GM23338 (cell line): Measurements from ENCODE around the gene ATP13A4.

Experiments used
- CREB1 ChIP-seq: fragments of 250-450 bp; sonication (Bioruptor Pico); IDR thresholded peaks from 2 replicates; pipeline ENCODE4 v1.5.0; 2020; ENCODE audit warnings: low read depth, mild to moderate bottlenecking, moderate library complexity
- CTCF ChIP-seq, 2 experiments: fragments of 200-600 bp in 1 of 2; sonication (generic) in 1 of 2; conservative IDR thresholded peaks; 2 replicates each; pipeline versions ENCODE4 v1.5.1 to v1.6.1; 2016 to 2017; ENCODE audit warnings: antibody characterized with exemption in 2 of 2, low read depth in 2 of 2, mild to moderate bottlenecking in 2 of 2, moderate library complexity in 1 of 2
- ETS1 ChIP-seq: IDR thresholded peaks from 2 replicates; pipeline ENCODE4 v1.6.1; 2016; ENCODE audit warnings: antibody characterized with exemption
- EZH2 ChIP-seq: fragments of 200-600 bp; sonication (generic); IDR thresholded peaks from one replicate; pipeline ENCODE4 v1.8.0; 2017; ENCODE audit warnings: antibody characterized with exemption, mild to moderate bottlenecking, low read depth; ENCODE audit not compliant: unreplicated experiment
- EZH2phosphoT487 ChIP-seq: fragments of 200-600 bp; sonication (generic); IDR thresholded peaks from one replicate; pipeline ENCODE4 v1.8.1; 2018; ENCODE audit warnings: antibody characterized with exemption; ENCODE audit not compliant: unreplicated experiment
- JUNB ChIP-seq: IDR thresholded peaks from one replicate; pipeline ENCODE4 v1.6.1; 2016; ENCODE audit warnings: antibody characterized with exemption; ENCODE audit not compliant: unreplicated experiment
- NANOG ChIP-seq: IDR thresholded peaks from 2 replicates; pipeline ENCODE4 v1.6.1; 2016; ENCODE audit warnings: antibody characterized with exemption, borderline replicate concordance
- POLR2AphosphoS5 ChIP-seq: IDR thresholded peaks from 2 replicates; pipeline ENCODE4 v1.6.1; 2016; ENCODE audit warnings: antibody characterized with exemption, low read depth
- REST ChIP-seq: IDR thresholded peaks from one replicate; pipeline ENCODE4 v1.6.1; 2018; ENCODE audit warnings: antibody characterized with exemption; ENCODE audit not compliant: unreplicated experiment
- STAT1 ChIP-seq: IDR thresholded peaks from one replicate; pipeline ENCODE4 v1.6.1; 2016; ENCODE audit warnings: antibody characterized with exemption; ENCODE audit not compliant: unreplicated experiment
- ZNF462 ChIP-seq: fragments of 250-450 bp; sonication (Bioruptor Pico); IDR thresholded peaks from 2 replicates; pipeline ENCODE4 v1.5.0; 2020; ENCODE audit warnings: mild to moderate bottlenecking, moderate library complexity

- no peak for TF ChIP-seq CTCF (conservative IDR thresholded peaks at IDR 0.05; ENCODE audit: low read depth in 2 of 2)
- TF ChIP-seq REST = no peak
- TF ChIP-seq POLR2AphosphoS5 = no peak
- TF ChIP-seq EZH2 = no peak
- TF ChIP-seq JUNB = no peak
- no peak for TF ChIP-seq ZNF462
- TF ChIP-seq EZH2phosphoT487 = no peak
- TF ChIP-seq STAT1 = no peak
- no peak for TF ChIP-seq CREB1 (CRISPR knock-in tag)
- no peak for TF ChIP-seq ETS1
- TF ChIP-seq NANOG = no peak
These were observed 58.0 kb downstream of the ATP13A4 start for GRCh38 chr3:193496658-193497057.
